Rectal smooth muscle tissue (tissue), 1 donor: Measurements from ENCODE around the gene KCNN1.

Source experiments
- H3K27ac ChIP-seq: one replicate; pipeline ENCODE4 v1.7.0; 2013; ENCODE audit warnings: low read depth, low read length, inconsistent platforms
- H3K27me3 ChIP-seq: one replicate; pipeline ENCODE4 v1.7.0; 2013; ENCODE audit warnings: low read length; ENCODE audit not compliant: control insufficient read depth, insufficient read depth
- H3K36me3 ChIP-seq: one replicate; pipeline ENCODE4 v1.7.0; 2013; ENCODE audit warnings: low read length; ENCODE audit not compliant: control insufficient read depth, insufficient read depth
- H3K4me1 ChIP-seq: one replicate; pipeline ENCODE4 v1.7.0; 2013; ENCODE audit warnings: low read length; ENCODE audit not compliant: control insufficient read depth, insufficient read depth
- H3K4me3 ChIP-seq: one replicate; pipeline ENCODE4 v1.7.0; 2013; ENCODE audit warnings: low read length
- H3K9ac ChIP-seq: one replicate; pipeline ENCODE4 v1.7.0; 2013; ENCODE audit warnings: low read length

KCNN1 gene

DNA sequence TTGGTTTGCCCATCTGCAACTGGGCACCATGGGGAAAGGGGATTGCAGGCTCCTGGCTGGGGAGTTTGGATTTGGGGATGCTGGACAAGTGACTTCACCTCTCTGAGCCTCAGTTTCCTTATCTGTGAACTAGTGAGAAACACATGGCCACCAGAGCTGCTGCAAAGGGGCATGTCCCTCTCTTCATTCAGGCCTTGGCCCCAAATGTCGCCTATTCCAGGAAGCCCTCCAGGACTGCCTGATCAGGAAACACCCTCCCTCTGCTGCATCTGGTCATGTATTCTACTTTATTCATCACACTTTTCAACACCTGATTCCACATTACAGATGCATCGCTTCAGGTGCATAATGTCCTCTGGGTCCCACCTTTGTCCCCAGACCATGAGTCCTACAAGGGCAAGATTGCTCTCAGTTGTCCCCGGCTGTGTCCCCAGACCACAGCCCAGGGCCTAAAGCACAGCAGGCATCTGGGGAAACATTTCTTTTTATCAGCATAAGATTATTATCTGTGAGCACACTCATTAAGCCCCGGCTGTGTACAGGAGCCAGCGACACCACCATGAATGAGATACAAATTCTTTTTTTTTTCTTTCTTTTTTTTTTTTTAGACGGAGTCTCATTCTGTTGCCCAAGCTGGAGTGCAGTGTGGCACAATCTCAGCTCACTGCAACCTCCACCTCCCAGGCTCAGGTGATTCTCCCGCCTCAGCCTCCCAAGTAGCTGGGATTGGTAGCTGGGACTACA, 78.6 kb downstream of the KCNN1 start:
- Histone ChIP-seq H3K27ac (peak overlapping the region; percentile 19), H3K27me3 (no peaks in the 10 kb centered on the region), H3K4me3 (peak overlapping the region; percentile 57), H3K9ac (no peak overlapping the region), H3K36me3 (no peaks in the 10 kb centered on the region), H3K4me1 (peaks cover 3% of the 10 kb centered on the region)

DNA sequence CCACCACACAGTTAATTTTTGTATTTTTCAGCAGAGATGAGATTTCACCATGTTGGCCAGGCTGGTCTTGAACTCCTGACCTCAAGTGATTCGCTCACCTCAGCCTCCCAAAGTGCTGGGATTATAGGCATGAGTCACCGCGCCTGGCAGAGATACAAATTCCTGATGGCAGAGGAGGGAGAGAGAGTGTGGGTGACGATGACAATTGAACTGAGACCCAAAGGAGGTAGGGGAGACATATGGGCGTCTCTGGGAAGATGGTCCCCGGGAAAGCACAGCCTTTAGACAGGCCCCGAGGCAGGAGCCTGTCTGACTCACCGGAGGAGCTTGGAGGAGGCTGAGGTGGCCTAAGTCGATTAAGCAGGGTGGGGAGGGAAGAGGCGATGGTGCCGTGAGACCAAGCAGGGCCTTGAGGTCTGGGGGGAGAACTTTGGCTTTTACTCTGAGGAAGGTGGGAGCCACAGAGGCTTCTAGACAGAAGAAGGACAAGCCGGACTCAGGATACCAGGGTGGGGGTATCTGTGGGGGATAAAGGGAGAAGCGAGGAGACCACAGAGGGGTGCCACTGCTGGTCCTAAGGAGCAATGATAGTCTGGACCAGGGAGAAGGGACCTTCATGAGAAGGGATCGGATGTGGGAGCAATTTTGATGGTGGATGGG, 79.3 kb downstream of the KCNN1 start:
- Histone ChIP-seq H3K27me3 (no peaks in the 10 kb centered on the region), H3K9ac (no peak overlapping the region), H3K4me1 (peaks cover 3% of the 10 kb centered on the region), H3K4me3 (no peak overlapping the region), H3K36me3 (no peaks in the 10 kb centered on the region), H3K27ac (no peak overlapping the region)

DNA sequence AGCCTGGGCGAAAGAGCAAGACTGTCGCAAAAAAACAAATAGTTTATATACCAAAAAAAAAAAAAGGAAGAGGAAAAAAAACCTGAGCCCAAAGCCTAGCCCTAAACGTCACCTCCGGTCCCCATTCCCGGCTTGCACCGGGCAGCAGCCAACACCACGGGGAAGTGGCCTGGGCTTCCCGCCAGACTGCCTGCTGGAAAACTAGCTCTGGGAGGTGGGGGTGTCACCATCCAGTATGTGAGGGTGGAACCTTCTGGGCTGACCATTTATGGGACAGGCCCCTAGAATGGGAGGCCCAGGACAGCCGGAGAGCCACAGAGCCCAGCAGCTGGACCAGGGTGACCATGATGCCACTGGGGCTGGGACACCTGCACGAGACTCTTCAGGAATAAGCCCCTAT, 82.5 kb downstream of the KCNN1 start:
- H3K4me1 ChIP-seq, result peaks cover 3% of the 10 kb centered on the region
- H3K27me3 ChIP-seq, result no peaks in the 10 kb centered on the region
- H3K9ac ChIP-seq, result no peak overlapping the region
- H3K36me3 ChIP-seq, result no peaks in the 10 kb centered on the region
- no peak overlapping the region for H3K4me3 ChIP-seq
- peak overlapping the region; percentile 57 for H3K27ac ChIP-seq
